Measurements from ENCODE around the gene BTN1A1.
A peak's percentile ranks its signal among the peaks of the same experiment; 100 is the strongest.

The BTN1A1 gene

GRCh38 chr6:26532699-26533531, 32.8 kb downstream of the BTN1A1 start (continued):
- no peak; the same call in 1 of the 2 replicates for TF ChIP-seq ZNF18 (tag by site-specific recombination; IDR thresholded peaks at IDR 0.05)
- no peak for TF ChIP-seq ZNF488 (tag by site-specific recombination; IDR thresholded peaks at IDR 0.05)
- peak; percentile 95 for TF ChIP-seq ZNF394 (tag by site-specific recombination; IDR thresholded peaks at IDR 0.05; ENCODE audit: borderline replicate concordance)
- TF ChIP-seq ZNF280D (tag by site-specific recombination; IDR thresholded peaks at IDR 0.05): no peak
- no peak for TF ChIP-seq ZNF571 (tag by site-specific recombination; IDR thresholded peaks at IDR 0.05)
- TF ChIP-seq ZNF169 (tag by site-specific recombination; IDR thresholded peaks at IDR 0.05): no peak
- no peak for TF ChIP-seq ZNF830 (tag by site-specific recombination; IDR thresholded peaks at IDR 0.05; ENCODE audit: low read depth)
- TF ChIP-seq ZNF366 (tag by site-specific recombination; conservative IDR thresholded peaks at IDR 0.05): peak; percentile 61
- TF ChIP-seq ZBTB10 (tag by site-specific recombination; IDR thresholded peaks at IDR 0.05): no peak
- no peak for TF ChIP-seq ZNF211 (tag by site-specific recombination; IDR thresholded peaks at IDR 0.05; ENCODE audit: low read depth)
- no peak for TF ChIP-seq ZNF121 (tag by site-specific recombination; IDR thresholded peaks at IDR 0.05)
- no peak for TF ChIP-seq ZNF768 (tag by site-specific recombination; IDR thresholded peaks at IDR 0.05)

GRCh38 chr6:26533532-26533931, 33.4 kb downstream of the BTN1A1 start:
- TF ChIP-seq ZNF600 (tag by site-specific recombination; IDR thresholded peaks at IDR 0.05) (no peak), ZFHX2 (tag by site-specific recombination; conservative IDR thresholded peaks at IDR 0.05) (no peak)
- ChIA-PET CTCF (interaction anchor here (1.0 to 1.1 kb wide), 4 partner anchors 20 to 192 kb away, joined by 3 to 5 read pairs (median 4); no protein-coding TSS in a partner anchor), POLR2A (interaction anchor here (0.5 to 1.9 kb wide), 10 partner anchors 12 to 317 kb away, joined by 3 to 12 read pairs (median 4); a partner anchor contains a TSS)
- H3K4me1 ChIP-seq (ENCODE audit: control insufficient read depth, insufficient read depth, low read length): peaks cover 5% of the 10 kb centered on the region; the same call in 1 of the 2 replicates
- H3K36me3 ChIP-seq (ENCODE audit: control insufficient read depth in 2 of 2, insufficient read depth in 1 of 2, low read length in 2 of 2): no peaks in the 10 kb centered on the region
- peak overlapping the region; percentile 64 for H3K27ac ChIP-seq (ENCODE audit: extremely low read depth, low read depth, low read length)
- no peaks in the 10 kb centered on the region for H3K9me3 ChIP-seq (ENCODE audit: control insufficient read depth, insufficient read depth, low read depth, low read length)
- peak overlapping the region; percentile 59 for H3K4me3 ChIP-seq (ENCODE audit: low read depth, low read length)
